Measurements from ENCODE around the gene DFFB. TPM values are rescaled to one million over a fixed set of nuclear protein-coding genes. Genes with fewer than 3 reads are reported as not detected.

Gene DFFB
- total and polyA plus RNA-seq, 2 of the 13 experiments (the other 11 are each of a cell fraction or from before 2014, with no cell fraction given): 4.6 to 9.3 TPM

GRCh38 chr1:3888301-3888700 is 31.0 kb downstream of the DFFB start:
- H2AFZ ChIP-seq (ENCODE audit: low read length): no peak overlapping the region
- in situ Hi-C loops (cut with HindIII; ENCODE audit: extremely low pct_ligation_motif_present, low pct_unique_long_range_greater_than_20kb) (no loop called here), intact Hi-C loops (cut with micrococcal nuclease; ENCODE audit: unreplicated experiment) (no loop called here)
- no TSS peak for BruUV-seq (replicated peaks)
- FAIRE-seq (no peak), DNase-seq (ENCODE audit: low spot score) (no peak), ATAC-seq (no peak; the same call in 2 of the 3 replicates)
- H3K4me2 ChIP-seq (ENCODE audit: low read depth, low read length): no peak overlapping the region
- H3K79me2 ChIP-seq (ENCODE audit: insufficient read depth, low read length): peaks cover 7% of the 10 kb centered on the region
- no peak overlapping the region for H3K4me3 ChIP-seq (replicated peaks in 1 of 3; ENCODE audit: insufficient read depth in 1 of 3, low read depth in 2 of 3, low read length in 3 of 3)
- ChIA-PET POLR2A (no interaction called here), CTCF (ENCODE audit: low intra/inter-chr PET ratio, low total read pairs) (no interaction called here)
- no peak overlapping the region for H3K27ac ChIP-seq (ENCODE audit: extremely low read length, insufficient read depth, low read length)
- H3K9ac ChIP-seq (ENCODE audit: insufficient read depth, low read depth, low read length): no peak overlapping the region
- H3K27me3 ChIP-seq (ENCODE audit: control insufficient read depth in 1 of 2, insufficient read depth in 2 of 2, low read length in 2 of 2): no peaks in the 10 kb centered on the region
- H3K4me1 ChIP-seq (ENCODE audit: insufficient read depth, low read length): no peaks in the 10 kb centered on the region
- WGBS (ENCODE audit: low lambda C conversion rate): 97% methylated on average over 10 of the region's 15 CpGs
- H3K36me3 ChIP-seq (replicated peaks in 1 of 2; ENCODE audit: control insufficient read depth in 1 of 2, insufficient read depth in 2 of 2, low read length in 2 of 2): peaks cover 26 to 48% of the 10 kb centered on the region in 2 experiments; a peak in 4 of 5 replicates
- no peaks in the 10 kb centered on the region for H4K20me1 ChIP-seq (ENCODE audit: insufficient read depth, low read length)
- no peaks in the 10 kb centered on the region for H3K9me3 ChIP-seq (ENCODE audit: low read length)
- TF ChIP-seq ZNF280D (CRISPR knock-in tag; IDR thresholded peaks at IDR 0.05) (no peak), PCBP1 (IDR thresholded peaks at IDR 0.05; ENCODE audit: borderline replicate concordance, low read depth, low read length) (no peak), SMAD1 (CRISPR knock-in tag; IDR thresholded peaks at IDR 0.05; ENCODE audit: borderline replicate concordance, low read depth) (no peak), TRIM24 (CRISPR knock-in tag; IDR thresholded peaks at IDR 0.05) (no peak), ZNF331 (CRISPR knock-in tag; IDR thresholded peaks at IDR 0.05) (no peak), GMEB1 (CRISPR knock-in tag; IDR thresholded peaks at IDR 0.05; ENCODE audit: borderline replicate concordance) (no peak), MAFG (CRISPR knock-in tag; IDR thresholded peaks at IDR 0.05) (no peak), ZNF770 (CRISPR knock-in tag; IDR thresholded peaks at IDR 0.05) (no peak), MED1 (CRISPR knock-in tag; IDR thresholded peaks at IDR 0.05) (no peak), ZNF850 (CRISPR knock-in tag; conservative IDR thresholded peaks at IDR 0.05) (no peak), KDM2A (CRISPR knock-in tag; IDR thresholded peaks at IDR 0.05; ENCODE audit: borderline replicate concordance, low read depth) (no peak), RBFOX2 (IDR thresholded peaks at IDR 0.05; ENCODE audit: low read depth, low read length) (no peak), MTF1 (CRISPR knock-in tag; IDR thresholded peaks at IDR 0.05) (no peak), SMAD9 (CRISPR knock-in tag; IDR thresholded peaks at IDR 0.05) (no peak), ZNF263 (CRISPR knock-in tag; IDR thresholded peaks at IDR 0.05) (0 out of 2 replicates have a peak, but pooled peaks have one; percentile 16), GTF2F1 (IDR thresholded peaks at IDR 0.05; ENCODE audit: low read length) (no peak), FOXK1 (CRISPR knock-in tag; IDR thresholded peaks at IDR 0.05; ENCODE audit: borderline replicate concordance, low read depth) (no peak), RBM22 (optimal IDR thresholded peaks at IDR 0.05; ENCODE audit: low read length) (peak; percentile 55), ZNF782 (CRISPR knock-in tag; IDR thresholded peaks at IDR 0.05; ENCODE audit: borderline replicate concordance) (no peak), ZNF232 (CRISPR knock-in tag; IDR thresholded peaks at IDR 0.05; ENCODE audit: borderline replicate concordance) (no peak), EEA1 (CRISPR knock-in tag; IDR thresholded peaks at IDR 0.05; ENCODE audit: borderline replicate concordance) (no peak)

Measured in HepG2 (cell line).